Stimulated activated CD4-positive, alpha-beta T cell treated with anti-CD3 and anti-CD28 coated beads, Interleukin-12 subunit alpha, Interleukin-12 subunit beta, amount 100 ng/mL, for 24 hours (primary cell): ENCODE measurements around the gene BPIFB1.

Experiments used
- DNase-seq, 2 experiments: peaks; one replicate each; pipeline ENCODE4 v3.0.0-alpha.2; 2020; ENCODE audit warnings: low read depth in 2 of 2

Gene BPIFB1

GRCh38 chr20:33323236-33323635 lies 40.2 kb downstream of the BPIFB1 start:
- DNase-seq: no peak

DNA sequence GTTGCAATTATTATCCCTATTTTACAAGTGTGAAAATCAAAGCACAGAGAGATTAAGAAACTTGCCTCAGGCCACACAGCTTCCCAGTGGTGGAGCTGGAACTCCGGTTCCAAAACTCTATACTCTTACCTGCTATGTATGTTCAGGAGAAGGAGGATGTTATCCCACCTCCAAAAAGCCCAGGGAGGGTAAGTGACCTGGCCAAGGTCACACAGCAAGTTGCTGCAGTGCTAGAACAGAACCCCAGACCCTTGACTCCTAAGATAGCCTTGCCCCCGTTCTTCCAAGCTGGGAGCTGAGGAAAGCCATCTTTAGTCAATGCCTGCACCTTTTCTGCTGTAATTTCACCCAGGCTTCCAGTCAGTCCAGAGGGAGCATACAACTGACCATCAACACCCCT lies 42.3 kb downstream of the BPIFB1 start:
- DNase-seq: no peak

- DNase-seq: no peak
These were observed 45.4 kb downstream of the BPIFB1 start for GRCh38 chr20:33328157-33329137.

DNA sequence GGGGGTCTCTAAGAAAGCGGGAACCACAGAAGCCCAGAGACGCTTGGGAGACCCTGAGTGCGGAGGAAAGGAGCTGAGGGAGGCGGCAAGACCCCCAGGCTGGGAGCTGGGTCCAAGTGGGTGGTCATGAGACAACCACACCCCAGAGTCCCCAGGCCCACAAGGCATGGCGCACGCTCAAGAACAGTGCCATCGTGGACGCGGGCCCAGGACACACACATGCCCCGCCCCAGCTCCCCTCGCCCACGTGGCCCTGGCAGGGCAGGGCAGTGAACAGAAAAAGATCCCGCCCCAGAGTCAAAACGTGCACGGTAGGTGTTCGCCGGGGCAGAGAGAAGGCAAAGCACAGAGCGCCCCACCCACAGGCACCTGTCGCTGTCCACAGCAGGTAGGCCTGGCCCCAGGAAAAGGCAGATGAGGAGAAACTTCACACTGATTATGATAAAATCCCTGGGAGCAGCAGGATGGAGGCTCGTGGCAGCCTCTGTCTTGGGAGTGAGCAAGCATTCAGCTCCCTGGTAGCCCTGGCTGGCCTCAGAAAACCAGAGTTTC lies 50.0 kb downstream of the BPIFB1 start:
- no peak for DNase-seq

GRCh38 chr20:33333616-33334015 lies 50.6 kb downstream of the BPIFB1 start:
- DNase-seq: no peak

DNA sequence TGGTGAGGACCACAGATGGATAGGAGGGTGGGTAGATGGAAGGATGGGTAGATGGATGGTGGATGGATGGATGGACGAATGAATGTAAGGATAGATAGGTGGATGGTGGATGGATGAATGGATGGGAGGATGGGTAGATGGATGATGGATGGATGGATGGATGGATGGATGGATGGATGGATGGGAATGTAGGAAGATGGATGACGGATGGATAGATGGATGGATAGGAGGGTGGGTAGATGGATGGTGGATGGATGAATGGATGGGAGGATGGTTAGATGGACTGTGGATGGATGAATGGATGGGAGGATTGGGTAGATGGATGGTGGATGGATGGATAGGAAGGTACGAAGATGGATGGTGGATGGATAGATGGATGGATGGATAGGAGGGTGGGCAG lies 51.1 kb downstream of the BPIFB1 start:
- DNase-seq: no peak

GRCh38 chr20:33336375-33336774 lies 53.4 kb downstream of the BPIFB1 start:
- DNase-seq: no peak

GRCh38 chr20:33337119-33337518 lies 54.1 kb downstream of the BPIFB1 start:
- no peak for DNase-seq

GRCh38 chr20:33337531-33338165 lies 54.6 kb downstream of the BPIFB1 start:
- no peak for DNase-seq

DNA sequence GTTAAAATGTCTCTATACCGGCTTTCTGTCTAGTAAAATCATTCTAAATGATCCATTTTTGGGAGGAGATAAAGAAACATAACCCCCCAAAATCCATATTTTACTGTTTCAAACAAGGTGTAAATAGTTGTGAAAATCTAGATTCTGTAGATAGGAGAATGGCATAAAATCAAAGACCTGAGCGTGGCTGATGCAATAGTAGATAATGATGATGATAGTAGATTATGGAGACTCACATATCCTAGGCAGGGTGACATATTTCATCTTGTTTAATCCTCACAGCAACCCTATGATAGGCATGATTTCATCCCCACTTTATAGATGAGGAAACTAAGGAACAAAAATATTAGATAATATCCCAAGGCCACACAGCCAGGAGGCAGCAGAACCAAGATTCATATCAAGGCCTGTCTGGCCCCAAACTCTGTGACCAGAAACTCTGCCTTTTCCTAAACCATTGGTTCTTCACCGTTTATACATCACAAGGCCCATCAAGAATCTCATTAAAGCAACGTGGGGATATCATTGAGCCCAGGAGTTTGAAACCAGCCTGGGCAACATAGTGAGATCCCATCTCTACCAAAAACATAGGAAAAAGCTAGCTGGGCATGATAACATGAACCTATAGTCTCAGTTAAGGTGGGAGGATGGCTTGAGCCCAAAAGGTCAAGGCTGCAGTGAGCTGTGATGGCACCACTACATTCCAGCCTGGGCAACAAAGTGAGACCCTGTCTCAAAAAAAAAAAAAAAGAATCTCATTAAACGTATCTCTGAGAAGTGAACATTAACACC lies 55.6 kb downstream of the BPIFB1 start:
- no peak for DNase-seq

DNA sequence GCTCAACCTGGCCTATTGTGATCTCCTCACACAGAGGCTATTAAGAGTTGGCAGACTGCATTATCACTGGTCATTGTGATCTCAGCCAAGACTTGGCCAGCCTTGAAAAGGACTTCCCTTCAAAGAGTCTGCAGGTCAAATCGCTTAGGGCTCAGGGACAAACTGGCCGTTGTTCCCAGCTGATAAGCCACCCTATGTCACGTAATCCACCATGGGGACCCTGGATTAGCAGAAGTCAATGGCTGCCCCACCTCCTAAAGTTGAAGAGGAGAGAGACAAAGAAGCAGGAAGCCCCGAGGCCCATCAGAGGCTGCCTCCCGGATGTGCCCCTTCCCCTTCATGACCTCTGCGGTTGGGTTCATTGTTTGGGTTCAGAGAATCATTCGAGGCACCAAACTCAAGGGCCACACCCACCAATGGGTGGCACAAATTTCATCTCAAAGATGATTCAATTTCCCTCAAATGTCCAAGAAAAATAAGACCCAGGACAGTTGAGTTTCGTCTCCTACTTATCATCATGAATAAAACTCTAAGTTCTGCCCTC lies 56.6 kb downstream of the BPIFB1 start:
- DNase-seq: no peak

DNA sequence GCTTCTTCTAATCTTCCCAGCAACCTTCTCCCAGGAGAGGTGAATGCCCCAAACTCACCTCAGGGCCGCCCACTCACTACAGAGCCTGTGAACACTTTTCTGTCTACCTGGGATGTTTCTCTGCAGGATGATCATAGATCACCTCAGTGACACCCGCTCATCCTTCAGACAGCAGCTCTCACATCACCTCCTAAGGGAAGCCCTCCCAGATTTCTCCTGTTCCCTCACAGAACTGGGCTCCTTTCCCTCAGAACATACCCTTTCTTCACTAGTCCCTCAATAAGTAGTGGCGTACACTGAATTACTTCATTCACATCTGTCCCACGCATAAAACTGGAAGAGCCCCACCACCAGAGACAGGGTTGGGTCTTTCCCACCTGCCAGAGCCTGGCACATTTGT lies 60.5 kb downstream of the BPIFB1 start:
- no peak for DNase-seq

GRCh38 chr20:33345342-33345741 lies 62.3 kb downstream of the BPIFB1 start:
- no peak for DNase-seq

GRCh38 chr20:33348136-33348937 lies 65.3 kb downstream of the BPIFB1 start:
- no peak for DNase-seq

DNA sequence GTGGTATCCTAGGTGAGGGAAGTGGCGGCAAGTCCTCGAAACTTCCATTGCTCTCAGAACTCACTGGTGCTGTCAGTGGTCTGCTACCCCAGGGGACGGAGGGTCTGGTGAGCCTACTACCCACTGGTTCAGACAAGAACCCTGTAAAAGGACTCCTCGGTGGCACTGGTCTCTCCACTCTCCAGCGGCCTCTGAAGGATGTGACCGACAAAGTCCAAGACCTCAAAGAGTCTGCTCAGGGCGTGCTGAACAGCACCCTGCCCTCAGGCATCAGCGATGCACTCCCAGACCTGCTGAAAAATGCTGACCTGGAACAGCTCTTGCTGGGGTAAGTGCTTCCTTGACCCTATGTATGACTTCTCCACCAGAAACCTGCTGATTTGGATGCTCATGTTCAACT lies 66.5 kb downstream of the BPIFB1 start:
- no peak for DNase-seq

- no peak for DNase-seq
These were observed 68.7 kb downstream of the BPIFB1 start for GRCh38 chr20:33351696-33352095.

GRCh38 chr20:33352258-33353012 lies 69.4 kb downstream of the BPIFB1 start:
- DNase-seq: no peak

- no peak for DNase-seq
These were observed 70.0 kb downstream of the BPIFB1 start for GRCh38 chr20:33353013-33353402.
